GM12878 (cell line): ENCODE data around the gene ACE. TPM values are rescaled to one million over a fixed set of nuclear protein-coding genes. Genes with fewer than 3 reads are reported as not detected.

Source experiments
- ATAC-seq: fragments of 200-7000 bp; cut with Tn5 transposase; 3 replicates; pipeline ENCODE4 v1.9.1; 2020; ENCODE audit warnings: mild to moderate bottlenecking, moderate library complexity
- BruUV-seq: library from RNA; stranded (reverse); fragments of 400-500 nt; replicated peaks from 2 replicates; lab custom pipeline; 2021; lab: Mats Ljungman, UMichigan
- CTCF ChIA-PET: fragments of 300-600 bp; sonication (Branson Sonifier 250); formaldehyde crosslinking; extraction: SDS; loops from one replicate; lab custom pipeline; 2021; ENCODE audit warnings: inconsistent platforms; lab: Yijun Ruan, JAX
- POLR2A ChIA-PET: fragments of 350-600 bp; formaldehyde crosslinking; extraction: SDS; loops from one replicate; lab custom pipeline; 2021; ENCODE audit warnings: inconsistent platforms; lab: Charles Lee
- RAD21 ChIA-PET: fragments of 300-600 bp; sonication (Branson Sonifier 250); formaldehyde crosslinking; loops from one replicate; lab custom pipeline; 2023; ENCODE audit warnings: antibody characterized with exemption; ENCODE audit not compliant: unreplicated experiment; lab: Charles Lee
- SMC1A ChIA-PET: fragments of 300-600 bp; sonication (Branson Sonifier 250); formaldehyde crosslinking; loops from one replicate; lab custom pipeline; 2023; ENCODE audit not compliant: unreplicated experiment, uncharacterized antibody; lab: Charles Lee
- DNase-seq: peaks from one replicate; pipeline ENCODE4 v3.0.0-alpha.2; 2011; ENCODE audit warnings: low read depth, low spot score
- FAIRE-seq: peaks from 3 replicates; lab custom pipeline; 2011; peaks lifted over from hg19 to GRCh38; lab: Jason Lieb, UNC
- H2AFZ ChIP-seq: 2 replicates; pipeline ENCODE4 v1.6.0; 2011; ENCODE audit warnings: low read depth, low read length, control low read depth; ENCODE audit not compliant: control insufficient read depth
- H3K27ac ChIP-seq: 2 replicates; pipeline ENCODE4 v1.5.1; 2011; ENCODE audit warnings: control low read depth; ENCODE audit not compliant: control insufficient read depth, insufficient read depth
- H3K27me3 ChIP-seq, 2 experiments: replicated peaks in 1 of 2; 2 replicates each; pipeline versions ENCODE4 v1.6.0 to v1.6.1; 2011; ENCODE audit warnings: low read length in 1 of 2; ENCODE audit not compliant: control insufficient read depth in 2 of 2, insufficient read depth in 2 of 2
- H3K36me3 ChIP-seq, 2 experiments: 2 replicates each; pipeline ENCODE4 v1.5.1; 2011; ENCODE audit warnings: low read length in 1 of 2; ENCODE audit not compliant: control insufficient read depth in 2 of 2, insufficient read depth in 2 of 2
- H3K4me1 ChIP-seq: 2 replicates; pipeline ENCODE4 v1.6.1; 2011; ENCODE audit warnings: mild to moderate bottlenecking, low read length, moderate library complexity, mixed read lengths; ENCODE audit not compliant: control insufficient read depth, insufficient read depth
- H3K4me2 ChIP-seq: 2 replicates; pipeline ENCODE4 v1.6.0; 2011; ENCODE audit warnings: control low read depth; ENCODE audit not compliant: control insufficient read depth, insufficient read depth
- H3K4me3 ChIP-seq: fragments of 200-600 bp; sonication (generic); 2 replicates; pipeline ENCODE4 v1.5.1; 2016
- H3K79me2 ChIP-seq: 2 replicates; pipeline ENCODE4 v1.6.0; 2011; ENCODE audit warnings: low read length; ENCODE audit not compliant: control insufficient read depth, insufficient read depth
- H3K9ac ChIP-seq: 2 replicates; pipeline ENCODE4 v1.8.0; 2011; ENCODE audit warnings: low read length, control low read depth, mixed read lengths; ENCODE audit not compliant: control insufficient read depth, insufficient read depth
- H3K9me3 ChIP-seq: replicated peaks from 3 replicates; pipeline ENCODE4 v1.5.1; 2011; ENCODE audit warnings: mild to moderate bottlenecking, low read length; ENCODE audit not compliant: control insufficient read depth, insufficient read depth
- H4K20me1 ChIP-seq: 2 replicates; pipeline ENCODE4 v1.6.0; 2011; ENCODE audit not compliant: control insufficient read depth, insufficient read depth
- CUX1 ChIP-seq: IDR thresholded peaks from 2 replicates; pipeline ENCODE4 v1.6.1; 2012; ENCODE audit warnings: improper control_type of control experiment, low read depth, low read length; ENCODE audit not compliant: insufficient replicate concordance
- KDM1A ChIP-seq: fragments of 200-600 bp; sonication (generic); IDR thresholded peaks from 2 replicates; pipeline ENCODE4 v1.6.1; 2016; ENCODE audit warnings: borderline replicate concordance
- KLF5 ChIP-seq: fragments of 450-650 bp; IDR thresholded peaks from 2 replicates; pipeline ENCODE4 v1.6.1; 2014; ENCODE audit warnings: mild to moderate bottlenecking; ENCODE audit not compliant: partially characterized antibody
- RFX5 ChIP-seq: IDR thresholded peaks from 2 replicates; pipeline ENCODE4 v1.6.1; 2011; ENCODE audit warnings: low read depth, low read length, improper control_type of control experiment
- SUPT20H ChIP-seq: IDR thresholded peaks from 2 replicates; pipeline ENCODE4 v1.6.1; 2011; ENCODE audit warnings: low read depth, mild to moderate bottlenecking, low read length, moderate library complexity, borderline replicate concordance; ENCODE audit not compliant: control insufficient read depth
- ZNF622 ChIP-seq: fragments of 450-650 bp; IDR thresholded peaks from 2 replicates; pipeline ENCODE4 v1.6.1; 2017; ENCODE audit warnings: mild to moderate bottlenecking, inconsistent platforms
- WGBS: methylation state at CpG from one replicate; pipeline ENCODE4 v1.1.6; 2016; ENCODE audit warnings: low lambda C conversion rate; ENCODE audit not compliant: insufficient replicate concordance, insufficient coverage; ENCODE audit errors: missing lambda C conversion rate; 5-methylcytosine and 5-hydroxymethylcytosine counted together
- in situ Hi-C: fragments of 300-500 bp; cut with MboI; formaldehyde crosslinking; loops from 9 replicates; pipeline ENCODE4 v1.14.3; 2018; ENCODE audit warnings: mixed read lengths
- intact Hi-C: fragments of 100-400 bp; cut with micrococcal nuclease; formaldehyde crosslinking; loops from one replicate; pipeline ENCODE4 v1.14.2; 2022; ENCODE audit not compliant: unreplicated experiment
- polyA plus RNA-seq, 11 experiments: library from polyadenylated mRNA; depleted of rRNA in 4 of 11; unstranded in 6 of 11; stranded (reverse) in 5 of 11; fragments of >200 nt; fragmentation: Nextera tagmentation in 4 of 11; fragmentation: Illumina TruSeq in 1 of 11; extraction: Ambion mirVana in 4 of 11; extraction: Trizol in 1 of 11; gene quantifications; 1 replicate in 1 of 11; 2 replicates in 10 of 11; pipeline versions ENCODE4 v1.2.1 to v1.2.3, GENCODE V29; 2011 to 2016; ENCODE audit warnings: inconsistent platforms in 2 of 11, missing spikeins in 2 of 11, low read depth in 1 of 11
- total RNA-seq, 4 experiments: library from RNA; depleted of rRNA in 3 of 4; stranded (reverse); fragments of >200 nt in 3 of 4; fragmentation: Illumina TruSeq in 1 of 4; extraction: Trizol in 1 of 4; gene quantifications; 2 replicates each; pipeline versions ENCODE4 v1.2.1 to v1.2.3, GENCODE V29; 2013 to 2021

ACE gene
- total and polyA plus RNA-seq, 10 of the 15 experiments (the other 5 are each of a cell fraction or from before 2014, with no cell fraction given), result 0.46 TPM; not detected in 9

GRCh38 chr17:63534078-63534570 lies 57.3 kb downstream of the ACE start:
- H3K4me3 ChIP-seq, result no peak overlapping the region
- H2AFZ ChIP-seq, result no peak overlapping the region
- no peaks in the 10 kb centered on the region for H3K9me3 ChIP-seq
- 58% methylated on average over 17 of the region's 17 CpGs for WGBS
- H4K20me1 ChIP-seq, result no peaks in the 10 kb centered on the region
- intact Hi-C loops, result no loop called here
- FAIRE-seq (no peak), DNase-seq (no peak), ATAC-seq (no peak)
- ChIA-PET CTCF (no interaction called here), RAD21 (no interaction called here), SMC1A (no interaction called here), POLR2A (no interaction called here)
- H3K27ac ChIP-seq, result no peak overlapping the region
- no peaks in the 10 kb centered on the region for H3K79me2 ChIP-seq
- BruUV-seq, result no TSS peak
- in situ Hi-C loops, result no loop called here
- H3K4me1 ChIP-seq, result no peaks in the 10 kb centered on the region
- H3K4me2 ChIP-seq, result no peak overlapping the region
- no peak for TF ChIP-seq KDM1A
- no peak for TF ChIP-seq ZNF622
- TF ChIP-seq KLF5, result no peak
- TF ChIP-seq CUX1, result no peak
- TF ChIP-seq SUPT20H, result no peak
- TF ChIP-seq RFX5, result no peak
- H3K36me3 ChIP-seq, result no peaks in the 10 kb centered on the region
- H3K27me3 ChIP-seq, result peaks cover 0 to 6% of the 10 kb centered on the region in 2 experiments; a peak in 3 of 4 replicates
- H3K9ac ChIP-seq, result no peak overlapping the region
